Measurements from ENCODE around the gene ANTXR1.

DNA sequence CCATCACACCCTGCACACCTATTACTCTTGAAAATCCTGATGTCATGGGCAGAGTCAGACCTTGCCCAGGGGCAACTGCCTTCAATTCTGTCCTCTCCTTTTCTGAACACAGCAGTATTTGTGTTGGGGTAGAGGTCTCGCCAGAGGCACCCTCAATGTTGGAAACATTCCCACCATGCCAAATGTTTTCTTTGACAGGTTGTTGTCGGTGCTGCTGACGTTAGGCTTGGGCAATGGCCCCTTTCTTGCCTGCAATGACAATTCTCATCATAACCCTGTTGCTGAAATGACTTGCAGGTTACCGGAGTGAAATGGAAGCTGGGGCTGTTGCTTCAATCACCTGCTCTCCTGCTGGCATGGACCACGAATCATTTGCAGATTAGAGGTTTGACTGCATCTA is 20.6 kb upstream of the ANTXR1 start:
- no peak for TF ChIP-seq EZH2 (IDR thresholded peaks at IDR 0.05; ENCODE audit: insufficient read depth, poor library complexity, severe bottlenecking)
- TF ChIP-seq EZH2phosphoT487 (IDR thresholded peaks at IDR 0.05; ENCODE audit: insufficient read depth, low read depth) = no peak
